H1 (cell line): Measurements from ENCODE around the gene SFMBT2. TPM values are rescaled to one million over a fixed set of nuclear protein-coding genes. Genes with fewer than 3 reads are reported as not detected.
A peak's percentile ranks its signal among the peaks of the same experiment; 100 is the strongest.

Experiments
- CTCF ChIA-PET: fragments of 300-600 bp; sonication (Branson Sonifier 250); formaldehyde crosslinking; loops from one replicate; lab custom pipeline; 2021; ENCODE audit not compliant: partially characterized antibody; lab: Charles Lee
- POLR2A ChIA-PET: fragments of 300-600 bp; sonication (Branson Sonifier 250); formaldehyde crosslinking; loops from one replicate; lab custom pipeline; 2021; ENCODE audit warnings: inconsistent platforms; ENCODE audit not compliant: partially characterized antibody; lab: Charles Lee
- DNase-seq, 2 experiments: peaks; one replicate each; pipeline versions ENCODE4 v3.0.0 to v3.0.0-alpha.2; 2010 to 2022; ENCODE audit warnings: low spot score in 2 of 2, low read depth in 1 of 2, mixed read lengths in 1 of 2
- FAIRE-seq: peaks from 2 replicates; lab custom pipeline; 2011; peaks lifted over from hg19 to GRCh38; lab: Jason Lieb, UNC
- H2AFZ ChIP-seq: 2 replicates; pipeline ENCODE4 v1.8.1; 2012; ENCODE audit warnings: low read length, inconsistent platforms
- H2AK5ac ChIP-seq: 2 replicates; pipeline ENCODE4 v1.6.1; 2013; ENCODE audit warnings: low read depth, low read length
- H2BK120ac ChIP-seq: replicated peaks from 2 replicates; pipeline ENCODE3; 2013; ENCODE audit warnings: low read depth, low read length, inconsistent platforms
- H2BK12ac ChIP-seq: 2 replicates; pipeline ENCODE4 v1.6.1; 2013; ENCODE audit warnings: low read depth, low read length
- H2BK15ac ChIP-seq: 2 replicates; pipeline ENCODE4 v1.6.1; 2013; ENCODE audit warnings: low read length
- H2BK20ac ChIP-seq: 2 replicates; pipeline ENCODE4 v1.6.1; 2013; ENCODE audit warnings: low read length
- H2BK5ac ChIP-seq: 2 replicates; pipeline ENCODE4 v1.6.1; 2013; ENCODE audit warnings: low read depth, low read length
- H3K14ac ChIP-seq: 2 replicates; pipeline ENCODE4 v1.6.1; 2013; ENCODE audit warnings: inconsistent platforms; ENCODE audit not compliant: insufficient read length
- H3K18ac ChIP-seq: 2 replicates; pipeline ENCODE4 v1.6.1; 2013; ENCODE audit warnings: low read length; ENCODE audit errors: extremely low read depth
- H3K23ac ChIP-seq: 2 replicates; pipeline ENCODE4 v1.6.1; 2013; ENCODE audit warnings: inconsistent platforms; ENCODE audit not compliant: insufficient read length
- H3K23me2 ChIP-seq: 2 replicates; pipeline ENCODE4 v1.6.1; 2013; ENCODE audit warnings: low read depth, low read length
- H3K27ac ChIP-seq: 2 replicates; pipeline ENCODE4 v1.6.1; 2011; ENCODE audit warnings: low read depth, low read length, inconsistent platforms
- H3K27me3 ChIP-seq, 4 experiments: replicated peaks in 1 of 4; 1 replicate in 1 of 4; 2 replicates in 3 of 4; pipeline versions ENCODE4 v1.6.1 to v1.8.1; 2011 to 2013; ENCODE audit warnings: low read length in 3 of 4, mild to moderate bottlenecking in 3 of 4, inconsistent platforms in 2 of 4, mixed read lengths in 2 of 4, moderate library complexity in 1 of 4; ENCODE audit not compliant: control insufficient read depth in 3 of 4, insufficient read depth in 3 of 4; ENCODE audit errors: extremely low read depth in 1 of 4
- H3K36me3 ChIP-seq, 4 experiments: 2 replicates each; pipeline versions ENCODE4 v1.6.1 to v1.8.1; 2011 to 2013; ENCODE audit warnings: mild to moderate bottlenecking in 4 of 4, low read length in 3 of 4, moderate library complexity in 2 of 4, control low read depth in 1 of 4, inconsistent platforms in 1 of 4; ENCODE audit not compliant: insufficient read depth in 4 of 4, control insufficient read depth in 2 of 4
- H3K4ac ChIP-seq: replicated peaks from 2 replicates; pipeline ENCODE3; 2013; ENCODE audit warnings: low read length, low read depth, mixed read lengths, inconsistent platforms; ENCODE audit not compliant: insufficient read length
- H3K4me1 ChIP-seq, 4 experiments: replicated peaks in 1 of 4; 1 replicate in 1 of 4; 2 replicates in 3 of 4; pipeline versions ENCODE4 v1.6.1 to v1.8.1; 2011 to 2013; ENCODE audit warnings: low read length in 3 of 4, inconsistent platforms in 2 of 4, mixed read lengths in 1 of 4; ENCODE audit not compliant: insufficient read depth in 4 of 4, control insufficient read depth in 3 of 4
- H3K4me2 ChIP-seq, 2 experiments: 2 replicates each; pipeline versions ENCODE4 v1.6.1 to v1.8.1; 2011 to 2013; ENCODE audit warnings: low read depth in 2 of 2, low read length in 2 of 2, control low read depth in 1 of 2, inconsistent platforms in 1 of 2, mild to moderate bottlenecking in 1 of 2; ENCODE audit not compliant: insufficient read depth in 1 of 2
- H3K4me3 ChIP-seq, 4 experiments: fragments of 200-600, 300-600 bp in 1 of 4; sonication (generic), shearing (Covaris generic), sonication (Bioruptor Twin) in 1 of 4; 2 replicates each; pipeline versions ENCODE4 v1.5.1 to v1.8.1; 2011 to 2016; ENCODE audit warnings: low read length in 4 of 4, low read depth in 3 of 4, control low read depth in 2 of 4, inconsistent platforms in 2 of 4, mild to moderate bottlenecking in 2 of 4, mixed read lengths in 1 of 4, moderate library complexity in 1 of 4; ENCODE audit not compliant: insufficient read depth in 2 of 4; ENCODE audit errors: extremely low read depth in 1 of 4
- H3K56ac ChIP-seq: replicated peaks from 2 replicates; pipeline ENCODE3; 2013; ENCODE audit warnings: low read depth, mild to moderate bottlenecking, mixed read lengths, low read length, inconsistent platforms; ENCODE audit not compliant: insufficient read length
- H3K79me1 ChIP-seq: 2 replicates; pipeline ENCODE4 v1.6.1; 2013; ENCODE audit warnings: low read depth, low read length, control low read depth
- H3K79me2 ChIP-seq, 2 experiments: 2 replicates each; pipeline versions ENCODE4 v1.6.1 to v1.8.1; 2012 to 2013; ENCODE audit warnings: low read length in 2 of 2, mild to moderate bottlenecking in 2 of 2, inconsistent platforms in 1 of 2; ENCODE audit not compliant: insufficient read depth in 2 of 2, control insufficient read depth in 1 of 2
- H3K9ac ChIP-seq, 4 experiments: replicated peaks in 1 of 4; 1 replicate in 1 of 4; 2 replicates in 3 of 4; pipeline versions ENCODE4 v1.6.1 to v1.8.1; 2011 to 2013; ENCODE audit warnings: low read depth in 3 of 4, low read length in 3 of 4, control low read depth in 2 of 4, mild to moderate bottlenecking in 2 of 4, moderate library complexity in 2 of 4, inconsistent platforms in 1 of 4; ENCODE audit errors: extremely low read depth in 1 of 4
- H3K9me3 ChIP-seq, 2 experiments: 2 replicates each; pipeline versions ENCODE4 v1.6.1 to v1.8.1; 2012 to 2013; ENCODE audit warnings: mild to moderate bottlenecking in 2 of 2, moderate library complexity in 2 of 2, control low read depth in 1 of 2, inconsistent platforms in 1 of 2, low read depth in 1 of 2, low read length in 1 of 2, mixed read lengths in 1 of 2; ENCODE audit not compliant: insufficient read depth in 2 of 2
- H4K20me1 ChIP-seq, 2 experiments: replicated peaks in 1 of 2; 2 replicates each; pipeline versions ENCODE3 to v1.8.1; 2011 to 2013; ENCODE audit warnings: inconsistent platforms in 2 of 2, low read length in 2 of 2, mild to moderate bottlenecking in 1 of 2; ENCODE audit not compliant: insufficient read depth in 2 of 2, control insufficient read depth in 1 of 2
- H4K5ac ChIP-seq: 2 replicates; pipeline ENCODE4 v1.6.1; 2013; ENCODE audit warnings: low read length, low read depth, mixed read lengths, inconsistent platforms; ENCODE audit not compliant: insufficient read length
- H4K8ac ChIP-seq: 2 replicates; pipeline ENCODE4 v1.8.0; 2013; ENCODE audit warnings: mild to moderate bottlenecking, moderate library complexity, low read length, inconsistent platforms; ENCODE audit not compliant: insufficient read depth; ENCODE audit errors: extremely low read depth
- H4K91ac ChIP-seq: replicated peaks from 2 replicates; pipeline ENCODE3; 2013; ENCODE audit warnings: low read length, mixed read lengths, inconsistent platforms; ENCODE audit not compliant: insufficient read length
- BACH1 ChIP-seq: IDR thresholded peaks from 2 replicates; pipeline ENCODE4 v1.6.1; 2012; ENCODE audit warnings: low read length, improper control_type of control experiment
- CBX5 ChIP-seq: fragments of 300-800, 300-1000 bp; sonication (generic); IDR thresholded peaks from 2 replicates; pipeline ENCODE4 v1.7.1; 2016; ENCODE audit warnings: antibody characterized with exemption, low read length, low read depth
- CBX8 ChIP-seq: fragments of 300-800, 300-1000 bp; sonication (generic); IDR thresholded peaks from 2 replicates; pipeline ENCODE4 v1.7.1; 2016; ENCODE audit warnings: low read depth, low read length, borderline replicate concordance
- CHD1 ChIP-seq: IDR thresholded peaks from 2 replicates; pipeline ENCODE4 v1.6.1; 2012; ENCODE audit warnings: low read depth, low read length, improper control_type of control experiment
- CTBP2 ChIP-seq: IDR thresholded peaks from 2 replicates; pipeline ENCODE4 v1.7.0; 2011; ENCODE audit warnings: borderline replicate concordance, mild to moderate bottlenecking, moderate library complexity, mixed read lengths, low read length; ENCODE audit not compliant: insufficient read depth, insufficient read length
- NANOG ChIP-seq: IDR thresholded peaks from 2 replicates; pipeline ENCODE4 v1.6.1; 2011; ENCODE audit warnings: low read length, low read depth, mild to moderate bottlenecking, inconsistent platforms; ENCODE audit not compliant: insufficient read depth, poor library complexity, severe bottlenecking
- PHF8 ChIP-seq: fragments of 200-600 bp; sonication (generic); conservative IDR thresholded peaks from 2 replicates; pipeline ENCODE4 v1.7.1; 2012; ENCODE audit warnings: low read depth, mild to moderate bottlenecking, inconsistent platforms, low read length, moderate library complexity
- POU5F1 ChIP-seq: IDR thresholded peaks from 2 replicates; pipeline ENCODE4 v1.6.1; 2011; ENCODE audit warnings: low read depth, mild to moderate bottlenecking, low read length, moderate library complexity
- RBBP5 ChIP-seq: IDR thresholded peaks from 2 replicates; pipeline ENCODE4 v1.7.1; 2012; ENCODE audit warnings: low read depth, mild to moderate bottlenecking, inconsistent platforms, low read length, moderate library complexity, borderline replicate concordance
- SIN3A ChIP-seq, 2 experiments: IDR thresholded peaks in 1 of 2; conservative IDR thresholded peaks in 1 of 2; 2 replicates each; pipeline ENCODE4 v1.6.1; 2011 to 2012; ENCODE audit warnings: low read length in 2 of 2, improper control_type of control experiment in 1 of 2, low read depth in 1 of 2, mild to moderate bottlenecking in 1 of 2
- WGBS, 2 experiments: shearing (Covaris generic) in 1 of 2; methylation state at CpG; one replicate each; pipeline versions ENCODE4 v1.1.6 to v1.1.7; 2013 to 2015; ENCODE audit warnings: low lambda C conversion rate in 2 of 2, mixed read lengths in 2 of 2, inconsistent platforms in 1 of 2, low coverage in 1 of 2, missing lambda C conversion rate in 1 of 2; ENCODE audit not compliant: insufficient replicate concordance in 2 of 2, insufficient coverage in 1 of 2, insufficient read length in 1 of 2; ENCODE audit errors: extremely low coverage in 1 of 2, missing lambda C conversion rate in 1 of 2; 5-methylcytosine and 5-hydroxymethylcytosine counted together
- polyA plus RNA-seq, 7 experiments: library from polyadenylated mRNA; depleted of rRNA in 3 of 7; stranded (reverse) in 5 of 7; unstranded in 2 of 7; fragments of >200 nt in 5 of 7; fragments of 200-250 nt in 2 of 7; gene quantifications; 1 replicate in 5 of 7; 2 replicates in 1 of 7; 4 replicates in 1 of 7; pipeline versions ENCODE4 v1.2.1 to v1.2.3, GENCODE V29; 2011 to 2013; ENCODE audit warnings: missing spikeins in 2 of 7, mixed read lengths in 2 of 7
- total RNA-seq: library from RNA; stranded (reverse); fragmentation: NEBNext Ultra II Directional; extraction: Animal tissue kit (Norgen Biotek cat#: 25700); gene quantifications from 2 replicates; pipeline ENCODE4 v1.2.1, GENCODE V29; 2021

SFMBT2 gene
- total and polyA plus RNA-seq, 2 of the 8 experiments (the other 6 are each of a cell fraction or from before 2014, with no cell fraction given), result 2.9 to 11.0 TPM

- Histone ChIP-seq H2BK20ac (no peak overlapping the region), H4K91ac (no peak overlapping the region), H3K79me2 (peaks cover 0 to 34% of the 10 kb centered on the region in 2 experiments), H2AK5ac (no peak overlapping the region), H3K9me3 (no peaks in the 10 kb centered on the region), H3K4me2 (peak overlapping the region; percentile 85 to 94), H2BK5ac (no peak overlapping the region), H3K23me2 (peaks cover 51% of the 10 kb centered on the region), H4K8ac (no peak overlapping the region), H2BK15ac (no peak overlapping the region), H4K5ac (no peak overlapping the region), H3K56ac (no peak overlapping the region), H3K14ac (no peak overlapping the region), H4K20me1 (peaks cover 0 to 5% of the 10 kb centered on the region in 2 experiments), H2AFZ (0 out of 2 replicates have a peak overlapping the region, but pooled peaks have one; percentile 27), H3K23ac (no peak overlapping the region), H2BK12ac (no peak overlapping the region), H3K18ac (no peak overlapping the region), H3K4ac (no peak overlapping the region), H3K4me1 (peaks cover 7 to 20% (median 13%) of the 10 kb centered on the region in 4 experiments), H2BK120ac (no peak overlapping the region), H3K79me1 (no peaks in the 10 kb centered on the region), H3K9ac (peak overlapping the region in 1 of 4 experiments; percentile 35; a peak in 1 of 7 replicates), H3K27me3 (peaks cover 15 to 68% (median 52%) of the 10 kb centered on the region in 4 experiments; a peak in 6 of 7 replicates), H3K4me3 (peak overlapping the region; percentile 78 to 91 (median 79)), H3K36me3 (no peaks in the 10 kb centered on the region), H3K27ac (no peak overlapping the region)
- FAIRE-seq, result no peak
- CTCF ChIA-PET, result interaction anchor here (0.6 to 2.3 kb wide), 5 partner anchors 24 to 713 kb away, joined by 3 to 6 read pairs (median 3); no protein-coding TSS in a partner anchor
- POLR2A ChIA-PET, result interaction anchor here (2.6 kb wide), 1 partner anchor 14 kb away, joined by 10 read pairs; no protein-coding TSS in a partner anchor
- whole genome bisulfite sequencing, 2 experiments, result 3% methylated on average over 15 of the region's 15 CpGs; no CpG with 5 or more reads in 1 of the 2 experiments
- TF ChIP-seq NANOG (no peak), POU5F1 (no peak), CBX8 (no peak), PHF8 (no peak), CHD1 (no peak), CTBP2 (no peak), CBX5 (no peak), RBBP5 (no peak), BACH1 (no peak), SIN3A (conservative IDR thresholded peaks at IDR 0.05 in 1 of 2, IDR thresholded peaks at IDR 0.05 in 1 of 2; ENCODE audit: low read depth in 1 of 2, low read length in 2 of 2) (no peak)
- no peak for DNase-seq
Observed at GRCh38 chr10:7409732-7410168, 1.1 kb downstream of the SFMBT2 start.
